ENCODE data around the gene ENGASE.

The ENGASE gene

DNA sequence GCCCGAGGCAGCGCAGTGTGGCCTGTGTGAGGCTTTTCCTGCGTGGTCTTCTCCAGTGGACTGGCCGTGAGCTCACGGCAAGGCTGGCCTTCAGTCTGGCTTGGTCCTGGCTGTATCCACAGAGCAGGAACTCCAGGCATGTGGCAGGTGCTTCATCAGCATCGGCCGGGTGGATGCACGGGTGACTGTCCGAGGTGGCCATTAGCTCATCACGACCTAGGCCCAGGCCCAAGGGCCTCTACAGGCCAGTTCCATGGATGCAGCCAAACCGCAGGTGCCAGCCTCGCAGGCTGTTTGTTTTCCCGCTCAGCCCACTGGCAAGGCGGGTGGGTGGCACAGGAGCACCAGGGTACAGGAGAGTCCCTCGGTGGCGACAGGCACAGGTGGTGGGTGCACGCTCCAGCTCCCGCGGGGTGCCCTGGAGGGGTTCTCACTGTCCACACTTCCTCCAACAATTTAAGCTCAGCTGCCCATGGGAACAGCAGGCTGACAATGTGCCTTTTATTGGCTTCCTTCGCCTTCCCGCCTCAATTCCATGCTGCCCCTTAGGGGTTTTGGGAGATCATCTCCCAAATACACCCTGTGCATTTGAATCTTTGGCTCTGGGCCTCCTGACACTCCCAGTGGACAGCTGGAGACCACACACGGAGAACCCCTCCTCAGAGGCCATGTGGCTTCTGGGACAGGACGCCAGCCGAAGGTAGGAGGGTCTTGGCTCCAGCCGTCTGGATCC lies 33.0 kb downstream of the ENGASE start:
- H3K4me3 ChIP-seq (ENCODE audit: low read depth, low read length) = no peak overlapping the region
- TF ChIP-seq, protein P1, sequence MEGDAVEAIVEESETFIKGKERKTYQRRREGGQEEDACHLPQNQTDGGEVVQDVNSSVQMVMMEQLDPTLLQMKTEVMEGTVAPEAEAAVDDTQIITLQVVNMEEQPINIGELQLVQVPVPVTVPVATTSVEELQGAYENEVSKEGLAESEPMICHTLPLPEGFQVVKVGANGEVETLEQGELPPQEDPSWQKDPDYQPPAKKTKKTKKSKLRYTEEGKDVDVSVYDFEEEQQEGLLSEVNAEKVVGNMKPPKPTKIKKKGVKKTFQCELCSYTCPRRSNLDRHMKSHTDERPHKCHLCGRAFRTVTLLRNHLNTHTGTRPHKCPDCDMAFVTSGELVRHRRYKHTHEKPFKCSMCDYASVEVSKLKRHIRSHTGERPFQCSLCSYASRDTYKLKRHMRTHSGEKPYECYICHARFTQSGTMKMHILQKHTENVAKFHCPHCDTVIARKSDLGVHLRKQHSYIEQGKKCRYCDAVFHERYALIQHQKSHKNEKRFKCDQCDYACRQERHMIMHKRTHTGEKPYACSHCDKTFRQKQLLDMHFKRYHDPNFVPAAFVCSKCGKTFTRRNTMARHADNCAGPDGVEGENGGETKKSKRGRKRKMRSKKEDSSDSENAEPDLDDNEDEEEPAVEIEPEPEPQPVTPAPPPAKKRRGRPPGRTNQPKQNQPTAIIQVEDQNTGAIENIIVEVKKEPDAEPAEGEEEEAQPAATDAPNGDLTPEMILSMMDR (IDR thresholded peaks at IDR 0.05; ENCODE audit: low read depth, low read length) = no peak
- in situ Hi-C loops (cut with HindIII; ENCODE audit: low sequenced_read_pairs) = no loop called here
- DNase-seq (ENCODE audit: low read depth, low spot score) = no peak

GRCh38 chr17:79108232-79108850 lies 33.7 kb downstream of the ENGASE start:
- TF ChIP-seq, protein P1 (IDR thresholded peaks at IDR 0.05; ENCODE audit: low read depth, low read length) = no peak
- no peak for DNase-seq (ENCODE audit: low read depth, low spot score)
- no peak overlapping the region for H3K4me3 ChIP-seq (ENCODE audit: low read depth, low read length)
- in situ Hi-C loops (cut with HindIII; ENCODE audit: low sequenced_read_pairs) = no loop called here

- DNase-seq (ENCODE audit: low read depth, low spot score) = no peak
- in situ Hi-C loops (cut with HindIII; ENCODE audit: low sequenced_read_pairs) = no loop called here
- no peak overlapping the region for H3K4me3 ChIP-seq (ENCODE audit: low read depth, low read length)
- TF ChIP-seq, protein P1 (IDR thresholded peaks at IDR 0.05; ENCODE audit: low read depth, low read length) = no peak
Observed at GRCh38 chr17:79108870-79109269, 34.2 kb downstream of the ENGASE start.

DNA sequence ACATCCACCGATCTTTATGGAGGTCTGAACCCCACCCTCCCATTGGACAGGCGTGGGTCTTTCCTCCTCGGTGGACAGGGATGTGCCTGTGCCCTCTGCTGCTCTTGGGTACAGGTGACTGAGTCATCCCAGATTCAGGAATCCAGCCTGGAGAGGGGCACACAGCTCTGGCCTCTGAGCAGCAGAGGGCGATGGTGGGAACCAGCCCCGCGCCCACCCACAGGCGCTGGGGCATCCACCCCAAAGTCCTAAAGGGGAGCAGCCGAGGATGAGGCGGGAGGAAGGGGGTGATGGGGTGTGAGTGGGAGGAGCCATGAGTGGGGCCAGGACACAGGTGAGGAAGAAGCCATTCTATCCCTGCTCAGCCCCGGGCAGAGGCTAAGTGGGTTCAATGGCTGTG lies 35.0 kb downstream of the ENGASE start:
- in situ Hi-C loops (cut with HindIII; ENCODE audit: low sequenced_read_pairs) = no loop called here
- no peak overlapping the region for H3K4me3 ChIP-seq (ENCODE audit: low read depth, low read length)
- TF ChIP-seq, protein P1 (IDR thresholded peaks at IDR 0.05; ENCODE audit: low read depth, low read length) = peak; percentile 11
- DNase-seq (ENCODE audit: low read depth, low spot score) = no peak

- TF ChIP-seq, protein P1 (IDR thresholded peaks at IDR 0.05; ENCODE audit: low read depth, low read length) = no peak
- no peak overlapping the region for H3K4me3 ChIP-seq (ENCODE audit: low read depth, low read length)
- in situ Hi-C loops (cut with HindIII; ENCODE audit: low sequenced_read_pairs) = no loop called here
- DNase-seq (ENCODE audit: low read depth, low spot score) = no peak
Observed at GRCh38 chr17:79111097-79111496, 36.5 kb downstream of the ENGASE start.

- H3K4me3 ChIP-seq (ENCODE audit: low read depth, low read length) = no peak overlapping the region
- in situ Hi-C loops (cut with HindIII; ENCODE audit: low sequenced_read_pairs) = no loop called here
- DNase-seq (ENCODE audit: low read depth, low spot score) = no peak
- TF ChIP-seq, protein P1 (IDR thresholded peaks at IDR 0.05; ENCODE audit: low read depth, low read length) = no peak
Observed at GRCh38 chr17:79112471-79112870, 37.8 kb downstream of the ENGASE start.
